RPMI8226 (cell line): Measurements from ENCODE around the gene LILRA1.
"Not testable (repeated sequence)": the region's sequence is repeated elsewhere in the genome, so short reads cannot be mapped to it uniquely, and the experiment has no call there.

Experiments used
- DNase-seq: peaks from one replicate; pipeline ENCODE4 v3.0.0-alpha.2; 2015

The LILRA1 gene

GRCh38 chr19:54578268-54578667 is 15.2 kb upstream of the LILRA1 start:
- not testable (repeated sequence) for DNase-seq

- no peak for DNase-seq
These were observed 7.0 kb upstream of the LILRA1 start for GRCh38 chr19:54586397-54586796.

- no peak for DNase-seq
These were observed 6.4 kb upstream of the LILRA1 start for GRCh38 chr19:54587026-54587425.

DNA sequence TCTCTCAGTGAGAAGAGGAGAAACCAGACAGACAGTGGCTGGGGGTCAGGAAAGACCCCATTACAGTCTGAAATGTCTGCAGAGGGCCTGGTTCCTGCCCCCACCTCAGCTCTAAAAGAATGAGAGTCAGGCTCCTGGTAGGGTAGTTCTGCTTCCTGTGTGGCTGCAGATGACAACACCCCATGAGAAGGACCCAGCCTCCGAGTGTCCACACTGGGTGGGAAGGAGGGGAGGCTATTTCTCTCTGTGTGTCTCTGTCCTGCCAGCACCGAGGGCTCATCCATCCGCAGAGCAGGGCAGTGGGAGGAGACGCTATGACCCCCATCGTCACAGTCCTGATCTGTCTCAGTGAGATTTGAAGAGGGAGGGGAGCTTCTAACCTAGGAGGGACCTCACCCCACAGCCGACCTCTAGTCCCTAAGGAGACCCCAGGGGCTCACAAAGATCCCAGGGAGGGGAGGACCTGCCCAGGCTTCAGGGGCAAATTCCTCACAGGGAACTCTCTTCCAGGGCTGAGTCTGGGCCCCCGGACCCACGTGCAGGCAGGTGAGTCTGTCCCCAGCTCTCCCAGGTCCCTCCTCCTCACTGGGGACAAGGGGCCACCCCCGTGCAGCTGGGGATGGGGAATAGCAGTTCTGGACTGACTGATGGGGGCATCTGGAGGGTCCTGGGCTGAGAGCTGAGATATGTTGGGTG is 647 bp downstream of the LILRA1 start:
- not testable (repeated sequence) for DNase-seq

DNA sequence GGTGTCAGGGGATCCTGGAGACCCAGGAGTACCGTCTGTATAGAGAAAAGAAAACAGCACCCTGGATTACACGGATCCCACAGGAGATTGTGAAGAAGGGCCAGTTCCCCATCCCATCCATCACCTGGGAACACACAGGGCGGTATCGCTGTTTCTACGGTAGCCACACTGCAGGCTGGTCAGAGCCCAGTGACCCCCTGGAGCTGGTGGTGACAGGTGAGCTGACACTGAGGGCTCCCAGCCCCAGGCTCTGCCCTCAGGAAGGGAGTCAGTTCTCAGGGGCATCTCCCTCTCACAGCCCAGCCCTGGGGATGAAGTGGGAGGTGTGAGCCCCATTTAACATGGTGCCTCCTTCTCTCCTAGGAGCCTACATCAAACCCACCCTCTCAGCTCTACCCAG is 1.3 kb downstream of the LILRA1 start:
- no peak for DNase-seq

- not testable (repeated sequence) for DNase-seq
These were observed 2.4 kb downstream of the LILRA1 start for GRCh38 chr19:54595680-54596436.

GRCh38 chr19:54600212-54600611 is 6.8 kb downstream of the LILRA1 start:
- DNase-seq = no peak

DNA sequence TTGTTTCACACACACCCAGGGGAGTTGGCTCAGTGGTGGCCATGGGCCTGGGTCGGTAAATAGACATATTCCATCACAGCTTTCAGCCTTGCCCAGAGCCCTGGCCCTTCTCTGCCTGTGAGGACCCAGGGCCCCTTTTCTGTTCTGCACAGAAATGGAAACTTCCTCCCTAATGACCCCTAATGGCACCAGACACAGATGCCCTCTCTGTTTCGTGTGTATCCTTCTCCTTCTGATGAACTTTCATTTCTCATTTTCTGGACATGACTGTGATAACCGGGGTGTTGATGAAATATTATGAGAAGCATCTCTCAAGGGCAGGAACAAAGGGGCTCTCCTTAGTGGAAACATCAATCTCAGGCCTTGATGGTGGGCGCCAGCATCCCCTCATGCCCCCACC is 12.8 kb downstream of the LILRA1 start:
- peak; percentile 25 for DNase-seq

GRCh38 chr19:54606891-54607784 is 13.7 kb downstream of the LILRA1 start:
- DNase-seq = no peak

DNA sequence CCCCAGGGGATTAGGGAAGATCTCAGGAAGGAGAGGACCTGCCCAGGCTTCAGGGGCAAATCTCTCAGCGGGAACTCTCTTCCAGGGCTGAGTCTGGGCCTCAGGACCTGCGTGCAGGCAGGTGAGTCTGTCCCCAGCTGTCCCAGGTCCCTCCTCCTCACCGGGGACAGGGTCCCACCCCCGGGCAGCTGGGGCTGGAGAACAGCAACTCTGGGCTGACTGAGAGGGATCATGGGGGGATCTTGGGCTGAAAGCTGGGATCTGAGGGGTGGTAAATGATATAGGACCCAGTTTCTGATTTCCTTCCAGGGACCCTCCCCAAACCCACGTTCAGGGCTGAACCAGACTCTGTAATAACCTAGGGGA is 14.3 kb downstream of the LILRA1 start:
- DNase-seq = no peak

GRCh38 chr19:54608205-54608604 is 14.8 kb downstream of the LILRA1 start:
- DNase-seq = no peak

GRCh38 chr19:54608792-54609191 is 15.4 kb downstream of the LILRA1 start:
- DNase-seq = no peak

DNA sequence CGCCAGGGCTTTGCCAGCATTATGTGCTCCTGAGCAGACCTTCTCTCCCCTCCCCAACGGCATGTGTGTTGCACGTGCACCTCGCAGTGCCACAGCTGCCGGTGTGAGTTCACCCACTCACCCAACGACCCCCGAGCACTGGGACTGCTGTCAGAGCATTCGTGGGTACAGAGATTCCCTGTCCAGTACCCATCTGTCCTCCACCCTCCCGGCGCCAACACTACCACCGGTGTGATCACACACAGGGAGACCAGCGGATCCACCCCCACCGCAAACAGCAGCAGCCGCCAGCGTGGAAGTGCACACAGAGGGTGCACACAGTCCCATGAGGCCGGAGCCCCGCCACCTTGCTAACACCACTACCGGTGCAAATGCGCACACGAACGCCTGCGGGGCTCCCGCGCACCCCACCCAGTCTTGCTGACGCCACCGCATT is 15.9 kb downstream of the LILRA1 start:
- DNase-seq = no peak

DNA sequence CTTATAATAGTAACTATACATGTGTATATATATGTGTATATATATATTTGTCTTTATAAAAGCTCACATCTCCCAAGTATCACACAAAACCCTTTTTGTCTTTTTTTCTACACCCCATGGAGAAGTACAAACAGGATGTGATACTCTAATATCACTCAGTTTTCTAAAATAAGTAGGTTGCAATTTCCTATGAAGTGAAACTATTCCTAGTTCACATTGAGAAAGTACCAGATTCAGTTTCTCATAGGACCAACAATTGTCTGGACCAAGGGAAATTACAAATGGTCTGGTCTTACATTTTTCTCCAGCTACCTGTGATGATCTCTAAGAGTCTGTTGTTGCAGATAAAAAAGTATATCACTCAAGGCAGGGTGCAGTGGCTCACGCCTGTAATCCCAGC is 19.0 kb downstream of the LILRA1 start:
- DNase-seq = no peak

GRCh38 chr19:54614726-54615125 is 21.3 kb downstream of the LILRA1 start:
- DNase-seq = peak; percentile 31

- no peak for DNase-seq
These were observed 22.6 kb downstream of the LILRA1 start for GRCh38 chr19:54616057-54616456.

- DNase-seq = no peak
These were observed 23.6 kb downstream of the LILRA1 start for GRCh38 chr19:54616821-54617560.

DNA sequence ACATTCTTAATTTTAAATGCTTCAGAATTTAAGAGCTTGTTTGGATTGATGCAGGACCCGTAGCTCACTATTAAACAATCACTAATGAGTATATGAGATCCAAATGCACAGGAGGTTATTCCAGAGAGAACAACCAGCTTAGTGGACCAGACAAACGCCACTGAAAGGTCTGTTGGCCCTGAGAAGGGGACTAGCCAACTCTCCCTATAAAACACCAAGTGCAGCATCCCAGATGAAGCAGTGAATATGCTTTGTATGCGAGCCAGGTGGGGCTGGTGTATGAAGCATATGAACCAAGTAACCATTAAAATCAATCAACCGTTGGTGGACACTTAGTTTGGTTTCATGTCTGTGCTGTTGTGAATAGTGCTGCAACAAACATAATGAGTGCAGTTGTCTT is 27.0 kb downstream of the LILRA1 start:
- DNase-seq = no peak

GRCh38 chr19:54622431-54622830 is 29.0 kb downstream of the LILRA1 start:
- no peak for DNase-seq

GRCh38 chr19:54624234-54624633 is 30.8 kb downstream of the LILRA1 start:
- peak; percentile 24 for DNase-seq

DNA sequence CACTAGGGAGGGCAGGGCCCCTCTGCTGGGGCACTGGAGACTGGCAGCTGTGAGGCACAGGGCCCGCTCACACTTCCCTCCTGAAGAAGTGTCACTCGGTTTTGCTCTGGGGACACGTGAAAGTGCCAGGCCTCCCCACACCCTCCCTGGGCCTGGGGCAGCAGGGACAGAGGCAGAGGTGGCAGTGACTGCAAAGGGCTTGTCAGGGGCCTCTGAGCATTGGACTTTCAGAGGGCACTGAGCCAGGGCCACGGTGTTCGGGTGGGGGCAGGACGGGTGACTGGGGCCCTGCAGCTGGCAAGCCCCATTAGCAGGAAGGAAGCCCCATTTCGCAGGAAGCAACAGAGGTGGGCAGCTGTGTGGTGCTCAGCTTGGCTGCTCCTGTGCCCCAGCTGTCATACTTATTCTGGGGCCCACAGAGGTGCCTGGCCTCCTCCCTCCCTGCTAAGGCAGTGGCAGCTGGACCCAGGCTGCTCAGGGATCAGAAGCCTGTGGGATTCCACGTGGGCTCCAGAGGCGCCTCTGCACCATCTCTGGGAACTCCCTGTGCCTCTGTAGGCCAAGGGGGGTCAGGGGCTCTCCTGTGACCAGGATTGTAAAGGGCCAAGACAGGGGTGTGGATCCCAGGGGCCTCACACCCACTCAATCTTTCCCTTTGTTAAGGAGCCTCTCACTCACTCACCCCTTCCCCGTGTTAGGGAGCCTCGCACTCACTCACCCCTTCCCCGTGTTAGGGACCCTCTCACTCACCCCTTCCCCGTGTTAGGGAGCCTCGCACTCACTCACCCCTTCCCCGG is 31.7 kb downstream of the LILRA1 start:
- peak; percentile 64 for DNase-seq

DNA sequence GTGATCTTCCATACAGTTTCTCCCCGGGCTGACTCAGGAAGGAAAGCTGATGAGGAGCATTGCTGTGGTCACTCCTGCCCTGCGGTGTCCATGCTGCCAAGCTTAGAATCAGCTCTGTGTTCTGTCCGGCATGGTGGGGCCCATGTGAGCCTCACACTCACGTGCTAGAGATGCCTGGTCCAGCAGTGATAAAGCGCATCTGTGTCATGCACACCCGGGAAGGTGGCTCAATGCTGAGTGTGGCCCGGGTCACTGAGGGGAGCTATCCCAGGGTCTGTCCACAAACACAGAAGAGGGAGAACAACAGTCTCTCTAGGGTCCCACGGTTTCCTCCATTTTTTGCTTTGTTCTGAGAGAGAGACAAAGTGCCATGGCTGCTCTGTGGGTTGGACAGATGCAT is 33.3 kb downstream of the LILRA1 start:
- DNase-seq = no peak
